H9 (cell line): ENCODE results near the gene ANKRD40. TPM values are rescaled to one million over a fixed set of nuclear protein-coding genes. Genes with fewer than 3 reads are reported as not detected.

ENCODE experiments used
- DNase-seq: peaks from one replicate; pipeline ENCODE4 v3.0.0-alpha.2; 2017
- H2AFZ ChIP-seq: one replicate; pipeline ENCODE4 v1.6.1; 2013; ENCODE audit warnings: mild to moderate bottlenecking, low read length, control low read depth, moderate library complexity
- H2AK5ac ChIP-seq: 2 replicates; pipeline ENCODE4 v1.6.1; 2013; ENCODE audit warnings: low read length, control low read depth, mixed read lengths; ENCODE audit not compliant: insufficient read length
- H2BK120ac ChIP-seq: one replicate; pipeline ENCODE4 v1.6.1; 2013; ENCODE audit warnings: low read depth, mild to moderate bottlenecking, low read length, control low read depth, inconsistent platforms; ENCODE audit not compliant: poor library complexity, severe bottlenecking
- H2BK12ac ChIP-seq: 2 replicates; pipeline ENCODE4 v1.6.1; 2013; ENCODE audit warnings: low read length, control low read depth, mixed read lengths, low read depth; ENCODE audit not compliant: insufficient read length
- H2BK15ac ChIP-seq: 2 replicates; pipeline ENCODE4 v1.6.1; 2013; ENCODE audit warnings: low read depth, low read length, control low read depth
- H2BK20ac ChIP-seq: one replicate; pipeline ENCODE4 v1.6.1; 2013; ENCODE audit warnings: low read depth, mild to moderate bottlenecking, low read length, control low read depth, inconsistent platforms; ENCODE audit not compliant: poor library complexity, severe bottlenecking
- H2BK5ac ChIP-seq: 2 replicates; pipeline ENCODE4 v1.6.1; 2013; ENCODE audit warnings: low read length, control low read depth, mixed read lengths; ENCODE audit not compliant: insufficient read length
- H3K14ac ChIP-seq: 2 replicates; pipeline ENCODE4 v1.6.1; 2013; ENCODE audit warnings: low read length, control low read depth; ENCODE audit not compliant: insufficient read depth
- H3K18ac ChIP-seq: 2 replicates; pipeline ENCODE4 v1.6.1; 2013; ENCODE audit warnings: low read depth, mild to moderate bottlenecking, mixed read lengths, low read length, control low read depth; ENCODE audit not compliant: insufficient read length
- H3K23ac ChIP-seq: 2 replicates; pipeline ENCODE4 v1.6.1; 2013; ENCODE audit warnings: low read length, control low read depth, mixed read lengths, low read depth; ENCODE audit not compliant: insufficient read length
- H3K23me2 ChIP-seq: 2 replicates; pipeline ENCODE4 v1.6.1; 2013; ENCODE audit warnings: low read depth, mild to moderate bottlenecking, mixed read lengths, low read length, control low read depth; ENCODE audit not compliant: insufficient read length, poor library complexity, severe bottlenecking
- H3K27ac ChIP-seq: 2 replicates; pipeline ENCODE4 v1.5.1; 2013; ENCODE audit warnings: low read length, control low read depth, mixed read lengths, low read depth; ENCODE audit not compliant: insufficient read length
- H3K27me3 ChIP-seq: 2 replicates; pipeline ENCODE4 v1.6.1; 2013; ENCODE audit warnings: low read length, control low read depth, inconsistent platforms; ENCODE audit not compliant: insufficient read depth
- H3K4ac ChIP-seq: 2 replicates; pipeline ENCODE4 v1.6.1; 2013; ENCODE audit warnings: low read depth, mild to moderate bottlenecking, control low read depth, inconsistent platforms, low read length, moderate library complexity
- H3K4me1 ChIP-seq: 2 replicates; pipeline ENCODE4 v1.6.1; 2013; ENCODE audit warnings: low read length, control low read depth, inconsistent platforms; ENCODE audit not compliant: insufficient read depth
- H3K4me2 ChIP-seq: 2 replicates; pipeline ENCODE4 v1.6.1; 2013; ENCODE audit warnings: low read length, control low read depth, mixed read lengths; ENCODE audit not compliant: insufficient read length, insufficient read depth
- H3K56ac ChIP-seq: 2 replicates; pipeline ENCODE4 v1.6.1; 2013; ENCODE audit warnings: low read depth, mild to moderate bottlenecking, mixed read lengths, low read length, control low read depth; ENCODE audit not compliant: insufficient read length
- H3K79me1 ChIP-seq: 2 replicates; pipeline ENCODE4 v1.6.1; 2013; ENCODE audit warnings: low read depth, mild to moderate bottlenecking, moderate library complexity, low read length, control low read depth, inconsistent platforms; ENCODE audit not compliant: insufficient read depth, poor library complexity, severe bottlenecking
- H3K79me2 ChIP-seq: 2 replicates; pipeline ENCODE4 v1.6.1; 2013; ENCODE audit warnings: low read length, control low read depth, inconsistent platforms; ENCODE audit not compliant: insufficient read depth
- H3K9ac ChIP-seq: 2 replicates; pipeline ENCODE4 v1.6.1; 2013; ENCODE audit warnings: low read length, control low read depth, mixed read lengths; ENCODE audit not compliant: insufficient read length; ENCODE audit errors: extremely low read depth
- H3K9me3 ChIP-seq: one replicate; pipeline ENCODE4 v1.6.1; 2013; ENCODE audit warnings: low read depth, low read length, inconsistent platforms; ENCODE audit not compliant: control insufficient read depth
- H3T11ph ChIP-seq: one replicate; pipeline ENCODE4 v1.6.1; 2013; ENCODE audit warnings: mild to moderate bottlenecking, low read length, control low read depth, inconsistent platforms
- H4K20me1 ChIP-seq: one replicate; pipeline ENCODE4 v1.6.1; 2013; ENCODE audit not compliant: control insufficient read depth, insufficient read length, insufficient read depth
- H4K5ac ChIP-seq: 2 replicates; pipeline ENCODE4 v1.6.1; 2013; ENCODE audit warnings: low read depth, mild to moderate bottlenecking, mixed read lengths, low read length, control low read depth; ENCODE audit not compliant: insufficient read length
- H4K8ac ChIP-seq: replicated peaks from 2 replicates; pipeline ENCODE4 v1.6.1; 2013; ENCODE audit warnings: low read length, control low read depth, mixed read lengths, low read depth; ENCODE audit not compliant: insufficient read length
- H4K91ac ChIP-seq: 2 replicates; pipeline ENCODE4 v1.6.1; 2013; ENCODE audit warnings: low read depth, mild to moderate bottlenecking, moderate library complexity, mixed read lengths, low read length, control low read depth; ENCODE audit not compliant: insufficient read length
- H3K27ac Mint-ChIP-seq, 3 experiments: 2 replicates in 2 of 3; 3 replicates in 1 of 3; pipeline ENCODE4 v1.8.0; 2020 to 2021; ENCODE audit warnings: mixed read lengths in 3 of 3, mild to moderate bottlenecking in 1 of 3, moderate library complexity in 1 of 3
- H3K27me3 Mint-ChIP-seq: 2 replicates; pipeline ENCODE4 v1.8.0; 2021; ENCODE audit warnings: low read depth, mild to moderate bottlenecking, moderate library complexity, mixed read lengths
- H3K36me3 Mint-ChIP-seq, 3 experiments: 2 replicates in 2 of 3; 3 replicates in 1 of 3; pipeline ENCODE4 v1.8.0; 2020 to 2021; ENCODE audit warnings: low read depth in 3 of 3, mixed read lengths in 3 of 3; ENCODE audit not compliant: insufficient read depth in 1 of 3
- H3K4me1 Mint-ChIP-seq, 2 experiments: 2 replicates each; pipeline ENCODE4 v1.8.0; 2020; ENCODE audit warnings: mixed read lengths in 2 of 2
- H3K4me3 Mint-ChIP-seq, 2 experiments: 2 replicates in 1 of 2; 3 replicates in 1 of 2; pipeline ENCODE4 v1.8.0; 2020 to 2021; ENCODE audit warnings: mild to moderate bottlenecking in 2 of 2, mixed read lengths in 2 of 2, moderate library complexity in 1 of 2
- H3K9me3 Mint-ChIP-seq, 2 experiments: 2 replicates in 1 of 2; 3 replicates in 1 of 2; pipeline ENCODE4 v1.8.0; 2020; ENCODE audit warnings: mild to moderate bottlenecking in 2 of 2, mixed read lengths in 2 of 2, moderate library complexity in 1 of 2
- CTCF ChIP-seq: fragments of 200-600 bp; sonication (generic); conservative IDR thresholded peaks from 3 replicates; pipeline ENCODE4 v1.8.0; 2021; ENCODE audit warnings: antibody characterized with exemption, mild to moderate bottlenecking
- WGBS: extraction: QIAGEN DNeasy Blood & Tissue Kit; methylation state at CpG from one replicate; pipeline ENCODE4 v1.1.7; 2013; ENCODE audit warnings: missing lambda C conversion rate, low lambda C conversion rate, mixed read lengths; ENCODE audit not compliant: insufficient read length; ENCODE audit errors: extremely low coverage; 5-methylcytosine and 5-hydroxymethylcytosine counted together
- total RNA-seq: library from RNA; stranded (reverse); gene quantifications from 2 replicates; pipeline ENCODE4 v1.2.1, GENCODE V29; 2021

The ANKRD40 gene
- total RNA-seq, 1 experiment from 2014 or later, result 54.3 TPM

GRCh38 chr17:50677851-50678375, 29.8 kb downstream of the ANKRD40 start:
- no peak overlapping the region for H2BK5ac ChIP-seq
- no peak for DNase-seq
- no peaks in the 10 kb centered on the region for H3K79me1 ChIP-seq
- Mint-ChIP-seq H3K27ac (no peak overlapping the region), H3K36me3 (no peaks in the 10 kb centered on the region; a peak in 1 of 7 replicates), H3K4me1 (peaks cover 7 to 10% of the 10 kb centered on the region in 2 experiments; a peak in 3 of 4 replicates), H3K27me3 (peaks cover 3% of the 10 kb centered on the region), H3K4me3 (no peak overlapping the region), H3K9me3 (no peaks in the 10 kb centered on the region; a peak in 1 of 5 replicates)
- H3K23me2 ChIP-seq, result no peaks in the 10 kb centered on the region
- no peaks in the 10 kb centered on the region for H3K4me1 ChIP-seq
- H4K20me1 ChIP-seq, result no peaks in the 10 kb centered on the region
- no peaks in the 10 kb centered on the region for H3K27me3 ChIP-seq
- no peak overlapping the region for H3K4me2 ChIP-seq
- H2BK20ac ChIP-seq, result no peak overlapping the region
- no peak overlapping the region for H3K14ac ChIP-seq
- no peak overlapping the region for H2BK12ac ChIP-seq
- WGBS, result no CpG with 5 or more reads among the region's 12 CpGs
- no peak overlapping the region for H3K56ac ChIP-seq
- no peak overlapping the region for H3T11ph ChIP-seq
- H4K8ac ChIP-seq, result no peak overlapping the region
- TF ChIP-seq CTCF, result no peak
- H3K18ac ChIP-seq, result no peak overlapping the region
- H3K9ac ChIP-seq, result no peak overlapping the region
- no peak overlapping the region for H4K5ac ChIP-seq
- H2BK120ac ChIP-seq, result no peak overlapping the region
- H3K27ac ChIP-seq, result no peak overlapping the region
- no peaks in the 10 kb centered on the region for H3K9me3 ChIP-seq
- H2BK15ac ChIP-seq, result no peak overlapping the region
- no peak overlapping the region for H3K4ac ChIP-seq
- H4K91ac ChIP-seq, result no peak overlapping the region
- H2AFZ ChIP-seq, result no peak overlapping the region
- H3K23ac ChIP-seq, result no peak overlapping the region
- no peak overlapping the region for H2AK5ac ChIP-seq
- no peaks in the 10 kb centered on the region for H3K79me2 ChIP-seq
